Hippocampal formation (tissue), 2 donors: Measurements from ENCODE around the gene CEBPG.

Experiments
- DNase-seq, 2 donors: peaks; one replicate each; lab custom pipeline; 2025; lab: John Stamatoyannopoulos, UW

Gene CEBPG

DNA sequence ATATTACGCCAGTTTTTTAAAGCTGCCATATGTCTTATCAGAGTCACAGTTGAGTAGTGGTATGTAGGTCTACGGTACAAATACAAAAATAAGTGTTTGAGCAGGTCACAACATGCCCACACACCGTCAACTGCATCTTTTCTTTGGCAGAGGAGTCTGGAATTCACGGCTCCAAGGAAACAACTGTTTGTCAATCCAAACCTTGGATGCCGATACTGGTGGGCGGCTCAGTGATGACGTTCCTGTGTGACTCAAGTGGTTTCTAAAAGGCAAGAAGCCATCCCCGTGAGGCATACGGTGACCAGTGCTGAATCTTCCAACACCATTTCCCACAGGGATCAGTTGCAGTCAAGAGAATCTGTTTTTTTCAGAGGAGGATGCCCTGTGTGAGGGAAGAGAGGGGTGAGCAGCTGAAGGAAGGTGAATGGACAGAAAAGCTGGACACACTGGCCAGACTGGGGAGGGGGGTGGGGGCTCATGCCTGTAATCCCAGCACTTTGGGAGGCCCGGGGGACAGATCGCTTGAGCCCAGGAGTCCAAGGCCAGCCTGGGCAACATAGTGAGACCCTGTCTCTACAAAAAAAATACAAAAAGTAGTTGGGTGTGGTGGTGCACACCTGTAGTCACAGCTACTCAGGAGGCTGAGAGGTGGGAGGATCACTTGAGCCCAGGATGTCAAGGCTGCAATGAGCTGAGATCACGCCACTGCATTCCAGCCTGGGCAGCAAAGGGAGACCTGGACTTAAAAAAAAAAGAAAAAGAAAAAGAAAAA lies 22.8 kb upstream of the CEBPG start:
- DNase-seq, result peak in 1 of 2 donors; percentile 17

DNA sequence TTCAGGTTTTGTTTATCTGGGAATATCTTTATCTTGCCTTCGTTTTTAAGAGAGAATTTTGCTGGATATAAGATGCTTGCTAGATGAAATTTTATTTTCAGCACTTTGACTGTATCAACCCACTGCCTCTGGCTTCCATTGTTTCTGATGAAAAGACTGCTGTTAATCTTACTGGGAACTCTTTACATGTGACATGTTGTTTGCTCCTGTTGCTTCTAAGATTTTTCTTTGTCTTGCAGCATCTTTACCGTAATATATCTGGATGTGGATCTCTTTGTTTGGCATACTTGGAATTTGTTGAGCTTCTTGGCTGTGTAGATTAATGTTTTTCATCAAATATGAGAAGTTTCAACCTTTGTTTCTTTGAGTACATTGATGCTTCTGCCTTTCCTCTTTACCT lies 18.0 kb upstream of the CEBPG start:
- no peak for DNase-seq

DNA sequence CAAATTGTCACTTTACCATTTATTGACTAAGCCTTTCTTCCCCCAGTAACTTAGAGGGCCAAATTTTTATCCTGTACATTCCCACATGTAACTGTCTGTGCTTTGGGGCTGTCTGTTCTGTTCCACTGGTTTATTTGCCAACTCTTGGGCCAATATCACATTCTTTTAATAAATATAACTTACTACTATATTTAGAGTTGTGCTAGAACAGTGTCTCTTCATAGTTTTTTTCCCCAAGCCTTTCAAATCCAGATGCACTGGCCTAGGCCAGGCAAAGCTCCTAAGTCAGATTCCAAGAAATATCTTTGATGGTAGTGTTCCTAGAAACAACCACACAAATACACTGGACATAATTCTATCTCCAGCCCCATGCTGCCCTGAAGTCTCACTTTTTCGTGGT lies 16.0 kb upstream of the CEBPG start:
- no peak for DNase-seq

DNA sequence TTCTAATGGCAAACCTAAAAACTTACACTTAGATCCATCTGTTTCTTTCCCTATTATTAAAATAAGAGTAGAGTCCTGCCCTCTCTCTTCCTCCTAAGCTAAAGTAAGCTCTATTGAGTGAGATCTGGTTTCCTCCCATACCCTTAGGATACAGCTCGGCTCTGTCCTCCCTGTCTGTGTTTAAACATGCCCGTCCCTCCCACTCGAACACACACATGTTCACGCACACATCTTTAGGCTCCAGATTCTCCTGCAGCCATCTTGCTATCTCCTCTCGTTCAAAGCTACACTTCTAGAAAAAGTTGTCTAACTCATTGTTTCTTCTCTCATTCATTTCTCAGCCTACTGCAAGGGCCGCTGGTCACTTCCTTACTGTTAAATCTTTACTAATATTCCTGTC lies 15.1 kb upstream of the CEBPG start:
- no peak for DNase-seq

DNA sequence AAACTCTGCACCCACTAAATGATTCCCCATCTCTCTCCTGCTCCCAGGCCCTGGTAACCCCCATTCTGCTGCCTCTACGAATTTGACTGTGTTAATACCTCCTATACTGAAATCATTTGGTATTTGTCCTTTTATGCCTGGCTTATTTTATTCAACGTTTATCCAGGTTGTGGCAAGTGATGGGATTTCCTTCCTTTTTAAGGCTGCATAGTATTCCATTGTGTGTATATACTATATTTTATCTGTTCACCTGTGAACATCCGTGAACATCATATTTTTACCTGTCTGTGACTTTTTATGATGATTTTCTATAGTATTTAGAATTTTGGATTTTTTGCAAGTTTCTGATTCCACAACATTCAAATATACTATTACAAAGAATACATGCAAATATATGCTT lies 13.9 kb upstream of the CEBPG start:
- DNase-seq, result no peak

DNA sequence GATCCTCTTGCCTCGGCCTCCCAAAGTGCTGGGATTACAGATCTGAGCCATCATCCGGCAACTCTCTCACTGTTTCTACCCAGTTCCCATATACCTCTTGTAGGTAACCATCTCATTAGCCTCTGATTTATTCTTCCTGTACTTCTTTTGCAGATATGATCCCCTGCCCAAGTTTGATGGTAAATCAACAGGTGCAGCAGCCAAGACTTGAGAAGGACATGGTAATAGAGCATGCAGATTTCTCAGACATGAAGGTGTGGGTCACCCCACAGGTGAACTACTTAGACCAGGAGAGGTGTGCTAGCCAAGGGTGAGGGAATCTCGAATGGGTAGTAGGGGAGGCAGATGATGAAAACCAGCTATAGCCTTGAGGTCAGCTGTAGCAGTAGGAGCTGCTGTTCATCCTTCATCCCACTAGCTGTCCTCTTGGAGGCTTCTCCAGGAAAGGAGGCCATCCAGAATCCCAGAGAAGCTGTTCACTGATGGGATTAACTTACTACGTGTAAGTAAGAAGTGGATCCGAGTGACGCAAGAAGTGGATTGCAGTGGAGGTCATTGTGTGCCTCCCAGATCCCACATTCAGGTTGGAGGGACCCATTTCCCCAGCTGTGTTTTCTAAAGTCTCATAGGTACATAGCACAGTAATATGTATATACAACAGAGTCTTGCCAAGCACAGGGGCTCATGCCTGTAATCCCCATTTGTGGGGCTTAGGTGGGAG lies 10.8 kb upstream of the CEBPG start:
- no peak for DNase-seq

DNA sequence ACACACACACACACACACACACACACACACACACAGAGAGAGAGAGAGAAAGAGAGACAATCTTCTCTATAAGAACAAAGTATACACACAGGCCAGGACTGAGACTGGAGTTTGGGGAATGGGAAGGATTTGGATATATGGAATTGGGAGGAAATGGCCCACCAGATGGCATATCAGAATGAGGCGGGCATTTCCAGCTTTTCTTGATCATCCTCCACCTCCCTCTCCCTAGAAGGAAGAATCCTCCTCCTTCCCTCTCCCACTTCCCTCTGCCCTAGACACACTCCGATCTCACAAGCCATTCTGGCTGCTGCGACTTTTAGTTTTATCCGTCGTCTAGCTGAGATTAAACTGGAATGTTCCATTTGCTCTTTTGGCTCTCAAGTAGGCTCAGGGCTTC lies 10.0 kb upstream of the CEBPG start:
- DNase-seq, result no peak

DNA sequence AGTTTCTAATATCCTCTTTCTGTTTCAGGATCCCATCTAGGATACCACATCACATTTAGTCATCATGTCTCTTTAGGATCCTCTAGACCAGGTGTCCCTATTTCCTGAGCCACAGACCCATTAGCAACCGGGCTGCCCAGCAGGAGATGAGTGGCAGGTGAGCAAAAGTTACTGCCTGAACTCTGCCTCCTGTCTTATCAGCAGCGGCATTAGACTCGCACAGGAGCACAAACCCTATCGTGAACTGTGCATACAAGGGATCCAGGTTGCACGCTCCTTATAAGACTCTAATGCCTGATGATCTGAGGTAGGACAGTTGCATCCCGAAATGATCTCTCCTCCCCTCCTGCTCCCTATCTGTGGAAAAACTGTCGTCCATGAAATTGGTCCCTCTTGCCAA lies 7.8 kb upstream of the CEBPG start:
- DNase-seq, result no peak

DNA sequence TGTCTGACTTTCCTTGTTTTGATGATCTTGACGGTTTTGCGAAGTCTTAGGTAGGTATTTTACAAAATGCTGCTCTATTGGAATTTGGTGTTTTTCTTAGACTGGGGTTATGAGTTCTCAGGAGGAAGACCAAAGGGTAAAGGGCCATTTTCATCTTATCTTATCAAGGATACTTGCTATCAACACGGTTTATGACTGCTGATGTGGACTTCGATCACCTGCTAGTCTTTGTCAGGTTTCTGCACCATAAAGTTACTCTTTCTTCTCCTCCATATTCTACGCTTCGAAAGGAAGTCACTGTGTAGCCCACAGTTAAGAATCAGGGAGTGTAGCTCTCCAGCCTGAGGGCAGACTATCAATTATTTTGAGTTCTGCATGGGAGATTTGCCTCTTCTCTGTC lies 7.4 kb upstream of the CEBPG start:
- DNase-seq, result no peak

DNA sequence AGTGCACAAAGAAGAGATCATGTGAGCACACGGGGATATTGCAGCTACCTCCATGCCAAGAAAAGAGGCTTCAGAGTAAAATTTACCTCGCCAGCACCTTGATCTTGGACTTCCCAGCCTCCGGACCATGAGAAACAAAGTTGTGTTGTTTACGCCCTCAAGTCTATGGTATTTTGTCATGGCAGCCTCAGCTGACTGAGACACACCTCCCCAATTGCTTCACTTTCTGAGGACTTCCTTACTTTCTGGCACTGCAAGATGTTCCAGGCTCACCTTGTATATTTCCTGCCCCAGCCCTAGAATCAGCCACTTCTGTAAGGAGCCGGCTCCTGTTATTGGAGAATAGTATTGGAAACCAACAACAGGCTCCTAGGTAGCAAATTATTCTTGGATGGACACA lies 6.6 kb upstream of the CEBPG start:
- DNase-seq, result no peak

DNA sequence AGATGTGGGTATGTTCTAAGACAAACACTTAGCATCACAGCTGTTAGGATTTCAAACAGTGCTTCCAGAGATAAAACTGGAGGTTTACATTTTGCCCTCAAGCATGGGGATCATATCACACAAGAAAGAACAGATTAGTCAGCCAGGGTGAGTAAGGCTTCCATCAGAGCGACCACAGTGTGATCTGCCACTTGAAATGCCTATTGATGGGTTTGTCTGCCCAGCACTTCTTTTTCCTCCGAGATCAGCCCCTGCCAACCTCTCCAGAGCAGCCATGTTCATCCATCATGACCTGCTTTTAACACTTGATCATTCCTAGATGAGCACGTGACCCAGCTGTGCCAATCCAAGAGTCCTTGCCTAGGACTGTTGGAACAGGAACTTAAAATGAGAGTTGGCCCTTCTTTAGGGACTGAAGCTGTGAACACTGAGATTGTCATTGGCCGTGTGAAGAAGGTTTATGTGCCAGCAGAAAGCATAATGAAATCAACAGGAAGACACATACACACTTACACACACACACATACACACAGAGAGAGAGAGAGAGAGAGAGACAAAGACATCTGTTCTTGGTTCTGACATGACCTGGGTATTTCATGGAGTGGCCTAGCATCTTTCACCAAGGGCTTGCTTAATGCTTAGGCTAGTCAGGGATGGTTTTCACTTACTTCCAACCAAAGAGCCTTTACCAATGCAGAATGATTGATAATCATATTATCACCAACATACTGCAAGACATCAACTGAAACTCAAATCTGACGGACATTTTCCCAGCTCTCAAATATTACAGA lies 5.2 kb upstream of the CEBPG start:
- DNase-seq, result no peak

DNA sequence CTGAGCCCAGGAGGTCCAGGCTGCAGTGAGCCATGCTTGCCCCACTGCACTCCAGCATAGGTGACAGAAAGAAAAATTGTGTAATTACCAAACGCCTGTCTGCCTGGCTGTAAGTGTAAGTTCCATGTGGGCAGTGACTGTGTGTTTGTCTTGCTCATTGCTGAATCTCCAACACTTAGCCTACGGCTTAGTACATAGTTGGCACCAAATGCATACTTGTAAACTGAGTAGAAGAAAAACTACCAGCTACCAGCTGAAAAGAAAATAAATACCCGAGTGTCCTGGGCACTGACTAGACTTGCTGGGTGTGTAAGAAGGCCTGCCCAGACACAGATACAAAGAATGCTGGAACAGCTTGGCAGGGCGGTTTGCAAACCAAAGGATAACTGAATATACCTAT lies 2.7 kb upstream of the CEBPG start:
- DNase-seq, result no peak

DNA sequence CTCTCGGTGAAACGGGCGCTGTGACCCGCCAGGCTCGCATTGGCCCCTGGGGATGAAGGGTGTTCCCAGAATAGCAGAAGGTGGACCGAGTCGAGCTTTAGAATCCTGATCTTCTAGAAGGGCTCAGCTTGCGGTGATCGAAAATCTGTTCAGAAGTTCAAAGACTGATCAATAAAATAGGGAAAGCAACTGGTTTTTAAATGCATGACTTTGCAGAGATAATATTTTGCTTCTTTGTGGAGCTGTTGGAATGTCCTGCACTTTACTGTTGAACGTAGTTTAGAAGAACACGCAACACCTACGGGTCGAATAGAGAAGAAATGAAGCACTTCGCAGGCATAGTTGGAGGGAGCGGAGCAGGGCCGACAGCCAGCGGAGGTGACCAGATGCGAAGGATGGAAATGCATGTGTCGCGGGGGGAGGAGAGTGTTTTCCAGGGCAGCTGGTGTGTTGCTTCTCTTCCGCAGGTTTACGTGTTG lies 766 bp downstream of the CEBPG start:
- DNase-seq, result no peak

DNA sequence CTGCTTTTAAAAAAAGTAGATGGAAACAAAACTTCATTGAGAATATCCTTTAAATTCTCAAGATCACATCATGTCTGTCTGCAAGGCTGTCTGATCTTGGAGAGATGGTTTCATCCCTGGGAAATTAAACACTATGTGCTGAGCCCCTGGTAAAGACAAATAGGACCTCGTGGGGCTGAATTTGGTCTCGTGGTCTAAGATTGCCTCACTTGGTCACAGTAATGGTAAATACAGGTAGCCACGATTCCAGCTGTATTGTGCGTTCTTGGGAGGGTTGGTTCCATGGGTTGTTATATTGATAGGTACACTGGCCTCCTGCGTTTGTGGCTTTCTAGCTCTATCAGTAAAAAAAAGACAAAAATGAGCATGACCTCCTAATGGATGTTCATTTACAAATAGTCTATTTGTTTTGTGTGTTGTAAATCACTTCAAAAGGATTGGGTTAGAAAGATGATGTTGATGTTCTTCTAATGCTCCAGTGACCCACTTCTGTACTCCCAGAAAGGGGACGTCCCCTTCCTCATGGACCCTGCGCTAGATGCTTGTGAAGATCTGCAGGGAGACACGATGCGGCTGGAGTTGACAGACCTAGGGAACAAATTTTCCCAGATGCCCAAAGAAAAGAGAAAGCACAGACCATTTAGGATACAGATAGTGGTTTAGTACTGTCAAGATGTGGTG lies 1.8 kb downstream of the CEBPG start:
- DNase-seq, result no peak

DNA sequence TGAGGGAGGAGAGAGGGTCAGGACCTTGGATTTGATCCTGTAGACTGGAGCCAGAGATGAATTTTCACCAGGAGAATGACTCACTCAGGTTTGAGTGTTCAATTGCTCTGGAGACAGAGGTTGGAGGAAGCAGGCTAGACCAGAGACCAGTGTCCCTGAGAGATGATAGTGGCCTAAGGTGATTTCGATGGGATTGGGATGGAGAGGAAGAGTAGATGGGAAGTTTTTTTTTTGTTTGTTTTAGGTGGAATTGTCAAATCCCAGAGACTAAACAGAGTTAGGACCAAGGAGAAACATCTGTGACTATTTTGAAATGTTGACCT lies 2.3 kb downstream of the CEBPG start:
- DNase-seq, result no peak

DNA sequence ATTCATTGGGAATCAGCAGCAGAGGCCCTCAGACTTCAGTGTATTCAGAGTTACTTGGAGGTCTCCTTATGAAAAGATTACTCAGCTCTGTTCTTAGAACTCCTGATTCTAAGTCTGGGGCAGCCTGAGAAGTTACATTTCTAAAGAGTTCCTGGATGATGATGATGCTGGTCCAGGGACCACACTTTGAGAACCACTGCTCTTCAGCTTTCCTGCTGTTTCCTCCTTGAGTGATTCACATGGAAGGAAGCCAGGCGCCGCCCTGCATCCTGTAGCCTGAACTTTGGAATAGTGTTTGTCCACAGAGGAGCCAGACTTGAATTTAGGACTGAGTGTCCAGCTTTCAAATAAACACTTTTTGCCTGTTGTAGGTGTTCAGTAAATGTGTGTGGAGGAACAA lies 2.9 kb downstream of the CEBPG start:
- DNase-seq, result no peak

DNA sequence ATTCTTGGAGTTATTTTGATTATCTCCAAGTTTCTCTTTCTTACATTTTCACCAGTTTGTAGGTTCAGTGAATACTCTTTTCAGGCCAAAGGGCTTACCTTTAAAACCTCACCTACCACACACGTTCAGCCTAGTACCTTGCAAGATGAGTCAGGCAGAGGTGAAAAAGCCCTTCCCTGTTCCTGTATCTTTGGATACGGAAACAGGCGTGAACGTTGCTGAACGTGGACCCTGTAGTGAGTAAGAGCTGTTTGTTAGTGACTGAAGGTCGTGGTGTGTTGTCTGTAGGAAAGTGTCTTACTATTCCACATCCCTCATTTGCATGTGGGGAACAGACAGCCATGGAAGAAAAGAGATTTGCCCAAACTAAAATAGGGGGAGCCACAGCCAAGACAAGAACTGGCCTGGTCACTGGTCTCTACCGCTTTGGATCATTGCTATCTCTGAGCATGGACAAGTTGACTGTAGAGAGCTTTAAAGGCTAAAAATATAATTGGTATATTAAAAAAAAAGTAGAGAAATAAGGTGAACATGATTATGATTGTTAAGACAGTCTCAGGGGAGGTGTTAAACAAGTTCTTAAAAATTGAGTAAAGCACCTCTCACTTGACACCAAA lies 3.5 kb downstream of the CEBPG start:
- DNase-seq, result no peak

DNA sequence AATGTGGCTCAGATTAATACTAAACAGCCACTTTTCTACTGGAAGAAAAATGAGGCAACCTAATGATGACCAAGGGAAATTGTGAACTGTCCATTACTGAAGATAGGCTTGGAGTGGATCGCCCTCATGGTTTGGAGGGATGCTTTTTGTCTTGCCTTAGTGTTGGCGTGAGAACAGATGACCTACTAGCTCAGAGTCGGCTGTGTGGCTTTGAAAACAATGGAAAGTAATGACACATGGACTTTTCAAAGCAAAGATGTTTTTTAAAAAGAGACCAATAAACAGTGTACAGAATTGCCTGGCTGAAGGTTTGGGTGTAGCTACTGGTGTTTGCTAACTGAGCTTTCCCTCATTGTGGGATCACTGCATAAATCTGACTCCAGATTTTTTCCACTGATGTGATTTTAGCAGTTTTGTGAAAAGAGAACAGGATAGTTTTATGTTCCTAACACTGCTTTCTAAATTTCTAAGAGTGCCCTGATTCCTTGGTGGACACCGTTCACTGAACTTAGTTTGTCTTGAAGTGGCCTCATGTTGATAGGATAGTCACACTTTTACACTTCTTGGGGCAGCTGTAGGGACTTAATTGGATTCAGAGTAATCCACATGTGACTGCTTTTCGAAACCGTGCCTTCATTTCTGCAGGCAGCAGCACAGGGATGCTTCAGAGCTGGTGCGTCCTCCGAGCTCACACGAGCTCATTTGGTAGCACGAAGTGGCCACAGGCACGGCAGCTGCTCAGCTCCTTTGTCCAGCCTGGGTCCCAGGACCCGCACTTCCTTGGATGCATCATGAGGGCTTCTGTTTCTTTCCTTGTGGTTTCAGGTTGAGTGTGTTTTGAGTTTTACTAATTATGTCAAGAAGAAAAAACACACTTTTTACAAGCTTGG lies 4.3 kb downstream of the CEBPG start:
- no peak for DNase-seq

DNA sequence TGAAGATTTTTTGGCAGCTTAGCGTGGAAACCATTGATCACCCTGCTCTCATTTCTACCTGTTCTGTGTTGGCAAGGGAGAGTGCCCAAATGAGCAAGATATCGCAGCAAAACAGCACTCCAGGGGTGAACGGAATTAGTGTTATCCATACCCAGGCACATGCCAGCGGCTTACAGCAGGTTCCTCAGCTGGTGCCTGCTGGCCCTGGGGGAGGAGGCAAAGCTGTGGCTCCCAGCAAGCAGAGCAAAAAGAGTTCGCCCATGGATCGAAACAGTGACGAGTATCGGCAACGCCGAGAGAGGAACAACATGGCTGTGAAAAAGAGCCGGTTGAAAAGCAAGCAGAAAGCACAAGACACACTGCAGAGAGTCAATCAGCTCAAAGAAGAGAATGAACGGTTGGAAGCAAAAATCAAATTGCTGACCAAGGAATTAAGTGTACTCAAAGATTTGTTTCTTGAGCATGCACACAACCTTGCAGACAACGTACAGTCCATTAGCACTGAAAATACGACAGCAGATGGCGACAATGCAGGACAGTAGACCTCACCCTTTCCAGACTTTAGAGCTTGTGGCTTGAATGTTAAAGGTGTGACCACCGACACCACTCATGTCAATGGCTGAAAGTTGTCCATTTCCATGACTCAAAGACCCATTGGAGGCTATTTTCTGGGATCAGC lies 5.8 kb downstream of the CEBPG start:
- no peak for DNase-seq

DNA sequence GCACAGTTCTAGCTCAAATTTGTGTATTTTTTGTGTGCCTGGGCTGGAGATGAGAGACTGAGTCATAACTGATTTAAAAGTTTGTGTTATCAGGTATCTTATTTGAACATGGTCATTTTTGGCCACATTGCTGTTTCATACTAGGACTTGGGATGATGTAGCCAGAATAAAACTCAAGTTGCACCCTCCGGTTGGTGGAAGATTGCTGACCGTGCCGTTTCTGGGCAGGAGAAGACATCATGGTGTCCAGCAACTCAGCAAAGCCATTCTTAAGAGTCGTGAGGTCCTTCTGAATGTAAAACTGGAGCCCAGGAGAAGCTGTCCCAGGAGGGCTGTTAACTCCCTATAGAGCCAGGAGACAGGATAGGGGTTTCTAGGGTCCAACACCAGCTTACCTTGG lies 7.6 kb downstream of the CEBPG start:
- DNase-seq, result no peak
